DND-41 (cell line): ENCODE results near the gene TMEM175.

Experiments used
- ATAC-seq: fragments of 200-7000 bp; cut with Tn5 transposase; 3 replicates; pipeline ENCODE4 v1.9.1; 2021; ENCODE audit warnings: low read depth; ENCODE audit not compliant: insufficient read depth
- DNase-seq: peaks from one replicate; pipeline ENCODE4 v3.0.0-alpha.2; 2020
- H2AFZ ChIP-seq: 2 replicates; pipeline ENCODE4 v1.6.0; 2012; ENCODE audit warnings: low read depth, low read length
- H3K27ac ChIP-seq: 2 replicates; pipeline ENCODE4 v1.5.1; 2012; ENCODE audit warnings: low read length, inconsistent platforms
- H3K27me3 ChIP-seq: fragments of 200-600 bp; sonication (generic); 2 replicates; pipeline ENCODE4 v1.6.0; 2012; ENCODE audit warnings: low read length, mild to moderate bottlenecking, inconsistent platforms; ENCODE audit not compliant: insufficient read depth, poor library complexity
- H3K36me3 ChIP-seq: 2 replicates; pipeline ENCODE4 v1.5.1; 2012; ENCODE audit warnings: low read length, inconsistent platforms; ENCODE audit not compliant: insufficient read depth
- H3K4me1 ChIP-seq: 2 replicates; pipeline ENCODE4 v1.5.1; 2012; ENCODE audit warnings: mild to moderate bottlenecking, low read length; ENCODE audit not compliant: insufficient read depth
- H3K4me2 ChIP-seq: 2 replicates; pipeline ENCODE4 v1.6.0; 2012; ENCODE audit warnings: mild to moderate bottlenecking, moderate library complexity, low read length, inconsistent platforms; ENCODE audit not compliant: insufficient read depth
- H3K4me3 ChIP-seq, 2 experiments: fragments of 200-600 bp in 1 of 2; shearing (Covaris generic) in 1 of 2; 2 replicates each; pipeline ENCODE4 v1.5.1; 2012 to 2016; ENCODE audit warnings: inconsistent platforms in 2 of 2, low read length in 2 of 2, mild to moderate bottlenecking in 2 of 2, low read depth in 1 of 2, moderate library complexity in 1 of 2
- H3K79me2 ChIP-seq: 2 replicates; pipeline ENCODE4 v1.6.0; 2012; ENCODE audit warnings: low read length, inconsistent platforms; ENCODE audit not compliant: insufficient read depth
- H3K9ac ChIP-seq: 2 replicates; pipeline ENCODE4 v1.6.0; 2012; ENCODE audit warnings: low read depth, mild to moderate bottlenecking, inconsistent platforms, low read length, moderate library complexity
- H3K9me3 ChIP-seq: 2 replicates; pipeline ENCODE4 v1.5.1; 2012; ENCODE audit warnings: low read length, moderate library complexity, mild to moderate bottlenecking, inconsistent platforms; ENCODE audit not compliant: insufficient read depth, severe bottlenecking
- H4K20me1 ChIP-seq: 2 replicates; pipeline ENCODE4 v1.6.0; 2012; ENCODE audit warnings: low read length; ENCODE audit not compliant: insufficient read depth
- EZH2 ChIP-seq: IDR thresholded peaks from 3 replicates; pipeline ENCODE4 v1.6.1; 2012; ENCODE audit warnings: borderline replicate concordance, low read depth, mild to moderate bottlenecking, moderate library complexity, low read length, inconsistent platforms; ENCODE audit not compliant: severe bottlenecking
- TF ChIP-seq, protein P1 (sequence below): IDR thresholded peaks from 2 replicates; pipeline ENCODE4 v1.5.1; 2012; ENCODE audit warnings: borderline replicate concordance, low read length, moderate library complexity, mild to moderate bottlenecking; ENCODE audit not compliant: poor library complexity, severe bottlenecking; ENCODE audit errors: extremely low read depth

TMEM175 gene

DNA sequence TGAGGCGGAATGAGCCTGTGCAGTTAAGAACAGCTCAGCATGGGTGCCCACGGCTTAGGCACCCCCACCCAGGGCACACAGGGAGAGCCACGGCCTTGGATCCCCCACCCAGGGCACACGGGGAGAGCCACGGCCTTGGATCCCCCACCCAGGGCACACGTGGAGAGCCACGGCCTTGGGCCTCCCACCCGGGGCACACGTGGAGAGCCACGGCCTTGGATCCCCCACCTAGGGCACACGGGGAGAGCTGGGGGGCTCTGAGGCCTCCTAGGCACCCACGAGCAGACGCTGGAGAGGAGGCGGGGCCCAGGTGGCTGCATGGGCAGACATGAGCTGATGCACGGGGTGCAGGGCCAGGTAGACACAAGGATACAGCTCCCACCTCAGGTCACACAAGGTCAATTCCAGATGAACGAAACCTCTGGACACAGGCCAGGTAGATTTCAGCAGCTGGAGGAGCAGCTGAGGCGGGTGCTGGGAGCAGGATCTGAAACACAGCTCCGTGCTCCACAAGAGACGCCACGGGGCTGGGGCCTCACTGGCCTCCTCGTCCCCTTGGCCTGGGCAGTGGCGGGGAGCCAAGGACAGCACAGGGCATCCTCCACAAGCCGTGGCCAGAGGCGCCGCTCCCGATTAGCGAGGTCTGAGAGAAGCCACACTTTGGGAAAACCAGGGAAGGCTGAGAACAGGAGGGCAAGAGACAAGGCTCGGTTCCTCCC, 30.9 kb upstream of the TMEM175 start:
- Histone ChIP-seq H3K4me2 (no peak overlapping the region), H3K4me1 (no peaks in the 10 kb centered on the region), H3K9ac (no peak overlapping the region), H3K4me3 (no peak overlapping the region), H3K27ac (no peak overlapping the region), H4K20me1 (peaks cover 54% of the 10 kb centered on the region), H3K36me3 (peaks cover 73% of the 10 kb centered on the region), H3K27me3 (no peaks in the 10 kb centered on the region), H2AFZ (no peak overlapping the region), H3K9me3 (no peaks in the 10 kb centered on the region), H3K79me2 (peaks cover 18% of the 10 kb centered on the region; the same call in 1 of the 2 replicates)
- no peak for ATAC-seq
- TF ChIP-seq, protein P1, sequence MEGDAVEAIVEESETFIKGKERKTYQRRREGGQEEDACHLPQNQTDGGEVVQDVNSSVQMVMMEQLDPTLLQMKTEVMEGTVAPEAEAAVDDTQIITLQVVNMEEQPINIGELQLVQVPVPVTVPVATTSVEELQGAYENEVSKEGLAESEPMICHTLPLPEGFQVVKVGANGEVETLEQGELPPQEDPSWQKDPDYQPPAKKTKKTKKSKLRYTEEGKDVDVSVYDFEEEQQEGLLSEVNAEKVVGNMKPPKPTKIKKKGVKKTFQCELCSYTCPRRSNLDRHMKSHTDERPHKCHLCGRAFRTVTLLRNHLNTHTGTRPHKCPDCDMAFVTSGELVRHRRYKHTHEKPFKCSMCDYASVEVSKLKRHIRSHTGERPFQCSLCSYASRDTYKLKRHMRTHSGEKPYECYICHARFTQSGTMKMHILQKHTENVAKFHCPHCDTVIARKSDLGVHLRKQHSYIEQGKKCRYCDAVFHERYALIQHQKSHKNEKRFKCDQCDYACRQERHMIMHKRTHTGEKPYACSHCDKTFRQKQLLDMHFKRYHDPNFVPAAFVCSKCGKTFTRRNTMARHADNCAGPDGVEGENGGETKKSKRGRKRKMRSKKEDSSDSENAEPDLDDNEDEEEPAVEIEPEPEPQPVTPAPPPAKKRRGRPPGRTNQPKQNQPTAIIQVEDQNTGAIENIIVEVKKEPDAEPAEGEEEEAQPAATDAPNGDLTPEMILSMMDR = no peak
- TF ChIP-seq EZH2 = no peak
- no peak for DNase-seq

DNA sequence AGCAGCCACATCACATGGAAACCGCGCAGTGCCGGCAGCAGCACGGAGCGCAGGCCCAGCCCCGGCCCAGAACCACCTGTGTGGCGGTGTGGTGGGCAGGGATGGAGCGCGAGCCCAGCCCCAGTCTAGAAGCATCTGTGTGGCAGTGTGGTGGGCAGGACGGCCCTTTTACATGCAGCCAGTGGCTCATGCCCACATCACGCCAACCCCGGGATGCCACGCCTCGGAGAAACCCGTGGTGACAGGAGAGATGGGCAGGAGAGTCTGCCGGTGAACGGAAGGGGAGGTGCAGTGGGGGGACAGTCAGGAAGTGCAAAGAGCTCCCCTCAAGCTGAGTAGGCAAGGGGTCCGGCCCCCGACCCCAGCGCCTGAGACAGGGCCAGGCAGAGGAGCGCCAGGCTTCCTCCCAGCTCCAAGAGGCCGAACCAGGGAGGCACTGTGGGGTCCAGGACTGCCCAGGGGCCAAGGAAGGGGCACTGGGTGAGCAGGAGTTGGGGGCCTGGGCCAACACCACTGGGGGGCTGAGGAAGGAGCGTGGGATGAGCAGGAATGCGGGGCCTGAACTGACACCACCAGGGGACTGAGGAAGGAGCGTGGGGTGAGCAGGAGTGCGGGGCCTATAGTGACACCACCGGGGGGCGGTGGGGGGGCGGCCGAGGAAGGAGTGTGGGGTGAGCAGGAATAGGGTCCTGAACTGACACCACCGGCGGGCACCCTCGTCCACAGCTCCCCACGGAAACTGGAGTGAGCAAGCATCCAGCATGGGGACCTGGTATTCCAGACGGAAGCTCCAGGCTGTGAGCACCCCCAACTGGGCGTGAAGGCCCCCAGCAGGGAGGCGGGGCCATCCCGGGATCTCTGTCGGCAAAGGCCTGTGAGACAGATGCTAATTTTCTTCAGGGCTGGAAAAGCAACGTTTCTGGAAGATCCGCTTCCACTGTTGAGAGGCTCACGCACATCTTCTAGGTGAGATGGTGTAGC, 28.9 kb upstream of the TMEM175 start:
- H3K79me2 ChIP-seq = peaks cover 34% of the 10 kb centered on the region
- H3K27ac ChIP-seq = no peak overlapping the region
- no peak overlapping the region for H2AFZ ChIP-seq
- no peaks in the 10 kb centered on the region for H3K4me1 ChIP-seq
- no peak overlapping the region for H3K9ac ChIP-seq
- DNase-seq (no peak), ATAC-seq (0 out of 3 replicates have a peak, but pooled peaks have one; percentile 20)
- TF ChIP-seq EZH2 = no peak
- TF ChIP-seq, protein P1 = no peak
- H3K36me3 ChIP-seq = peaks cover 66% of the 10 kb centered on the region
- H3K9me3 ChIP-seq = no peaks in the 10 kb centered on the region
- no peak overlapping the region for H3K4me3 ChIP-seq
- H3K4me2 ChIP-seq = no peak overlapping the region
- H3K27me3 ChIP-seq = no peaks in the 10 kb centered on the region
- peaks cover 58% of the 10 kb centered on the region for H4K20me1 ChIP-seq

DNA sequence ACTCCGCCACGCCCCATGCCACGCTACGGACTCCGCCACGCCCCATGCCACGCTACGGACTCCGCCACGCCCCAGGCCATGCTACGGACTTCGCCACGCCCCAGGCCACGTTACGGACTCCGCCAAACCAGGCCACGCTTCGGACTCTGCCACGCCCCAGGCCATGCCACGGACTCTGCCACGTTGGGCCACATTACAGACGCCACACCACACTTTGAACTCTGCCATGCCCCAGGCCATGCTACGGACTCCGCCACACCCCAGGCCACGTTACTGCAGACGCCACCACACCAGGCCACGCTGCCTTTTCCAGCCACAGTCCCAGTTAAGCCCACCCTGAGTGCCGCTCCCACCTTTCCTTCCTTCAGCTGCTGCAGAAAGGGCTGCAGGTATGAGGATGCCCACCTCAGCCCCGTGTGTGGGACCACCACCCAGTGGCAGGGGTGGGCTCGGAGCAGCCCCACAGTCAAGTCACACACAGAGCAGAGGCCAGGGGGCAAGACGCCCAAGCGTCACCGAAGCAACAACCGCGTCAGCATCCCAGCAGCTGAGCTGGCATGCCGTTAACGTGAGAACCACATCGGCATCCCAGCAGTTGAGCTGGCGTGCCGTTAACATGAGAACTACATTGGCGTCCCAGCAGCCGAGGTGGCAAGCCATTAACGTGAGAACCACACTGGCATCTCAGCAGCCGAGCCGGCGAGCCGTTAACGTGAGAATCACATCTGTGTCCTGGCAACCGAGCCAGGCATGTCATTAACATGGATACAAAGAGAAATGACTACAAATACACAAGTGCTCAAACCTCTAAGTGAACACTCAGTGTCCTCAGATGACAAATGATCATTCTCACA, 26.5 kb upstream of the TMEM175 start:
- Histone ChIP-seq H3K9me3 (no peaks in the 10 kb centered on the region), H3K4me1 (no peaks in the 10 kb centered on the region), H3K27me3 (no peaks in the 10 kb centered on the region), H2AFZ (no peak overlapping the region), H3K27ac (no peak overlapping the region), H3K36me3 (peaks cover 69% of the 10 kb centered on the region), H4K20me1 (peaks cover 58% of the 10 kb centered on the region), H3K4me3 (no peak overlapping the region), H3K79me2 (peaks cover 45% of the 10 kb centered on the region), H3K4me2 (no peak overlapping the region), H3K9ac (no peak overlapping the region)
- ATAC-seq = no peak
- no peak for DNase-seq
- TF ChIP-seq EZH2 = no peak
- TF ChIP-seq, protein P1 = no peak
